HepG2 (cell line): ENCODE data around the gene MOCS1. TPM values are rescaled to one million over a fixed set of nuclear protein-coding genes. Genes with fewer than 3 reads are reported as not detected.

Experiments used
- ATAC-seq: fragments of 200-7000 bp; cut with Tn5 transposase; 3 replicates; pipeline ENCODE4 v1.9.1; 2020; ENCODE audit warnings: mild to moderate bottlenecking, moderate library complexity
- BruUV-seq: library from RNA; stranded (reverse); fragments of 400-500 nt; replicated peaks from 2 replicates; lab custom pipeline; 2021; lab: Mats Ljungman, UMichigan
- CTCF ChIA-PET: fragments of 300-600 bp; formaldehyde crosslinking; extraction: SDS; loops from one replicate; lab custom pipeline; 2021; ENCODE audit warnings: low total read pairs, inconsistent platforms, low intra/inter-chr PET ratio; lab: Yijun Ruan, JAX
- POLR2A ChIA-PET: fragments of 350-600 bp; sonication (Branson Sonifier 250); formaldehyde crosslinking; loops from one replicate; lab custom pipeline; 2020; ENCODE audit warnings: antibody characterized with exemption, inconsistent platforms; lab: Yijun Ruan, JAX
- DNase-seq: peaks from one replicate; pipeline ENCODE4 v3.0.0-alpha.2; 2015; ENCODE audit warnings: low spot score
- FAIRE-seq: peaks from 3 replicates; lab custom pipeline; 2011; peaks lifted over from hg19 to GRCh38; lab: Jason Lieb, UNC
- H2AFZ ChIP-seq: one replicate; pipeline ENCODE4 v1.6.1; 2011; ENCODE audit warnings: low read length, inconsistent platforms
- H3K27ac ChIP-seq: fragments of 300-600 bp; 3 replicates; pipeline ENCODE4 v1.8.0; 2011; ENCODE audit warnings: mixed run types, mild to moderate bottlenecking, mixed read lengths, low read length, inconsistent platforms; ENCODE audit not compliant: insufficient read depth; ENCODE audit errors: extremely low read length
- H3K27me3 ChIP-seq, 2 experiments: fragments of 200-600 bp in 1 of 2; 2 replicates in 1 of 2; 3 replicates in 1 of 2; pipeline versions ENCODE4 v1.6.0 to v1.8.0; 2011; ENCODE audit warnings: low read length in 2 of 2, mild to moderate bottlenecking in 2 of 2, moderate library complexity in 2 of 2, inconsistent platforms in 1 of 2; ENCODE audit not compliant: insufficient read depth in 2 of 2, control insufficient read depth in 1 of 2
- H3K36me3 ChIP-seq, 2 experiments: fragments of 200-600 bp in 1 of 2; replicated peaks in 1 of 2; 2 replicates in 1 of 2; 3 replicates in 1 of 2; pipeline versions ENCODE4 v1.5.1 to v1.8.0; 2011; ENCODE audit warnings: low read length in 2 of 2, inconsistent platforms in 1 of 2; ENCODE audit not compliant: insufficient read depth in 2 of 2, control insufficient read depth in 1 of 2
- H3K4me1 ChIP-seq: 2 replicates; pipeline ENCODE4 v1.5.1; 2012; ENCODE audit warnings: low read length, inconsistent platforms; ENCODE audit not compliant: insufficient read depth
- H3K4me2 ChIP-seq: 2 replicates; pipeline ENCODE4 v1.6.0; 2011; ENCODE audit warnings: low read depth, low read length, inconsistent platforms
- H3K4me3 ChIP-seq, 3 experiments: fragments of 200-600 bp in 1 of 3; sonication (generic), shearing (Covaris generic) in 1 of 3; replicated peaks in 1 of 3; 2 replicates each; pipeline ENCODE4 v1.5.1; 2011 to 2016; ENCODE audit warnings: low read length in 3 of 3, inconsistent platforms in 2 of 3, low read depth in 2 of 3, mild to moderate bottlenecking in 2 of 3, control low read depth in 1 of 3, mixed read lengths in 1 of 3; ENCODE audit not compliant: insufficient read depth in 1 of 3
- H3K79me2 ChIP-seq: one replicate; pipeline ENCODE4 v1.6.1; 2011; ENCODE audit warnings: low read length, inconsistent platforms; ENCODE audit not compliant: insufficient read depth
- H3K9ac ChIP-seq: 2 replicates; pipeline ENCODE4 v1.6.0; 2011; ENCODE audit warnings: mild to moderate bottlenecking, low read depth, low read length, inconsistent platforms; ENCODE audit not compliant: insufficient read depth
- H3K9me3 ChIP-seq: 2 replicates; pipeline ENCODE4 v1.5.1; 2012; ENCODE audit warnings: mild to moderate bottlenecking, low read length
- H4K20me1 ChIP-seq: 2 replicates; pipeline ENCODE4 v1.6.0; 2011; ENCODE audit warnings: inconsistent platforms, mild to moderate bottlenecking, low read length, moderate library complexity; ENCODE audit not compliant: insufficient read depth
- ARID4A ChIP-seq: sonication (generic); formaldehyde crosslinking; IDR thresholded peaks from 2 replicates; pipeline ENCODE4 v1.5.0; 2020; ENCODE audit warnings: mild to moderate bottlenecking, missing genetic modification reagents, borderline replicate concordance
- BCLAF1 ChIP-seq: fragments of 450-650 bp; IDR thresholded peaks from 2 replicates; pipeline ENCODE4 v1.6.1; 2017; ENCODE audit warnings: mild to moderate bottlenecking
- DDIT3 ChIP-seq: sonication (generic); formaldehyde crosslinking; IDR thresholded peaks from 2 replicates; pipeline ENCODE4 v1.4.0; 2020; ENCODE audit warnings: mild to moderate bottlenecking, missing genetic modification reagents
- JUND ChIP-seq: sonication (generic); formaldehyde crosslinking; IDR thresholded peaks from 2 replicates; pipeline ENCODE4 v1.8.0; 2022; ENCODE audit warnings: mild to moderate bottlenecking, missing genetic modification reagents
- MAF1 ChIP-seq: sonication (generic); formaldehyde crosslinking; IDR thresholded peaks from 2 replicates; pipeline ENCODE4 v1.5.0; 2020; ENCODE audit warnings: missing genetic modification reagents, borderline replicate concordance
- ZBTB38 ChIP-seq: sonication (generic); formaldehyde crosslinking; IDR thresholded peaks from 2 replicates; pipeline ENCODE4 v1.5.1; 2020; ENCODE audit warnings: mild to moderate bottlenecking, missing genetic modification reagents
- ZNF333 ChIP-seq: sonication (generic); formaldehyde crosslinking; IDR thresholded peaks from 2 replicates; pipeline ENCODE4 v1.4.0; 2020; ENCODE audit warnings: mild to moderate bottlenecking, missing genetic modification reagents, borderline replicate concordance
- ZNF558 ChIP-seq: sonication (generic); formaldehyde crosslinking; IDR thresholded peaks from 2 replicates; pipeline ENCODE4 v1.9.0; 2022; ENCODE audit warnings: mild to moderate bottlenecking, missing genetic modification reagents, borderline replicate concordance
- WGBS: methylation state at CpG from one replicate; pipeline ENCODE4 v1.1.6; 2017; ENCODE audit warnings: low lambda C conversion rate; 5-methylcytosine and 5-hydroxymethylcytosine counted together
- in situ Hi-C: cut with HindIII; loops from 2 replicates; pipeline ENCODE4 v1.10.0; 2017; ENCODE audit warnings: low pct_unique_long_range_greater_than_20kb; ENCODE audit not compliant: extremely low pct_ligation_motif_present
- intact Hi-C: fragments of 100-400 bp; cut with micrococcal nuclease; formaldehyde crosslinking; loops from one replicate; pipeline ENCODE4 v1.10.0; 2022; ENCODE audit not compliant: unreplicated experiment
- polyA plus RNA-seq, 8 experiments: library from polyadenylated mRNA; depleted of rRNA in 3 of 8; stranded (reverse) in 7 of 8; unstranded in 1 of 8; fragments of >200 nt; fragmentation: Illumina TruSeq in 4 of 8; extraction: Trizol in 4 of 8; gene quantifications; 2 replicates each; pipeline versions ENCODE4 v1.2.1 to v1.2.3, GENCODE V29; 2011 to 2016; ENCODE audit warnings: low read depth in 4 of 8, missing spikeins in 1 of 8, mixed read lengths in 1 of 8; ENCODE audit not compliant: insufficient read depth in 1 of 8
- total RNA-seq, 5 experiments: library from RNA; depleted of rRNA; stranded (reverse); fragments of >200 nt; fragmentation: Illumina TruSeq; extraction: Trizol; gene quantifications; 2 replicates each; pipeline ENCODE4 v1.2.3, GENCODE V29; 2016; ENCODE audit warnings: low read depth in 1 of 5

The MOCS1 gene
- total and polyA plus RNA-seq, 2 of the 13 experiments (the other 11 are each of a cell fraction or from before 2014, with no cell fraction given) = 5.3 to 11.7 TPM

GRCh38 chr6:39925191-39925930 lies 8.9 kb downstream of the MOCS1 start:
- Histone ChIP-seq H3K9ac (no peak overlapping the region), H4K20me1 (no peaks in the 10 kb centered on the region), H3K27ac (no peak overlapping the region), H3K27me3 (no peaks in the 10 kb centered on the region), H3K79me2 (no peaks in the 10 kb centered on the region), H3K4me2 (no peak overlapping the region), H3K4me1 (peaks cover 5% of the 10 kb centered on the region)
- FAIRE-seq (no peak), DNase-seq (no peak)
- no TSS peak for BruUV-seq
- intact Hi-C loops = no loop called here
- CTCF ChIA-PET = no interaction called here
- no peak for TF ChIP-seq ZNF558 (CRISPR knock-in tag)
- TF ChIP-seq BCLAF1 = no peak
- no peak for TF ChIP-seq DDIT3 (CRISPR knock-in tag)
- no peak for TF ChIP-seq MAF1 (CRISPR knock-in tag)
- no peak for TF ChIP-seq ZBTB38 (CRISPR knock-in tag)
- TF ChIP-seq ARID4A (CRISPR knock-in tag) = no peak
- no peak for TF ChIP-seq ZNF333 (CRISPR knock-in tag)
- no peak for TF ChIP-seq JUND
- TF ChIP-seq, all 625 proteins: peak for 0
- WGBS = 93% methylated on average over 22 of the region's 22 CpGs
- POLR2A ChIA-PET = interaction anchor here (1.4 kb wide), 1 partner anchor 8 kb away, joined by 4 read pairs; no protein-coding TSS in a partner anchor
- in situ Hi-C loops = no loop called here
- Histone ChIP-seq H3K9me3 (no peaks in the 10 kb centered on the region), H2AFZ (no peak overlapping the region), H3K36me3 (peaks cover 7 to 10% of the 10 kb centered on the region in 2 experiments; a peak in 3 of 5 replicates), H3K4me3 (no peak overlapping the region)
- ATAC-seq = no peak
